Spleen (tissue), 11 donors: ENCODE measurements around the gene PLAAT5. TPM values are rescaled to one million over a fixed set of nuclear protein-coding genes. Genes with fewer than 3 reads are reported as not detected.

ENCODE experiments used
- DNase-seq: peaks from one replicate; pipeline ENCODE4 v3.0.0-alpha.2; 2020
- H3K27ac ChIP-seq, 8 donors: fragments of 200-600 bp; sonication (generic) in 7 of 8; 1 replicate in 4 of 8; 2 replicates in 4 of 8; pipeline versions ENCODE4 v1.5.0 to v1.8.0; 2016 to 2021; ENCODE audit warnings: inconsistent platforms in 4 of 8, mild to moderate bottlenecking in 4 of 8, moderate library complexity in 1 of 8
- H3K27me3 ChIP-seq, 7 donors: fragments of 200-600 bp; sonication (generic) in 6 of 7; replicated peaks in 1 of 7; 1 replicate in 4 of 7; 2 replicates in 3 of 7; pipeline versions ENCODE4 v1.5.0 to v1.8.0; 2016 to 2021; ENCODE audit warnings: inconsistent platforms in 3 of 7, mild to moderate bottlenecking in 1 of 7
- H3K36me3 ChIP-seq, 6 donors: fragments of 200-600 bp; sonication (generic) in 5 of 6; 1 replicate in 4 of 6; 2 replicates in 2 of 6; pipeline versions ENCODE4 v1.5.0 to v1.8.0; 2016 to 2021; ENCODE audit warnings: inconsistent platforms in 2 of 6
- H3K4me1 ChIP-seq, 6 donors: fragments of 200-600 bp; sonication (generic) in 5 of 6; 1 replicate in 3 of 6; 2 replicates in 3 of 6; pipeline versions ENCODE4 v1.5.0 to v1.8.0; 2016 to 2021; ENCODE audit warnings: inconsistent platforms in 3 of 6
- H3K4me3 ChIP-seq, 8 donors: fragments of 200-600 bp; sonication (generic) in 7 of 8; 1 replicate in 4 of 8; 2 replicates in 4 of 8; pipeline versions ENCODE4 v1.5.0 to v1.8.0; 2016 to 2021; ENCODE audit warnings: inconsistent platforms in 4 of 8, mild to moderate bottlenecking in 4 of 8, moderate library complexity in 2 of 8
- H3K9me3 ChIP-seq, 8 donors: fragments of 200-600 bp; sonication (generic) in 7 of 8; 1 replicate in 4 of 8; 2 replicates in 4 of 8; pipeline versions ENCODE4 v1.5.0 to v1.8.0; 2016 to 2021; ENCODE audit warnings: inconsistent platforms in 4 of 8
- CTCF ChIP-seq, 11 experiments: fragments of 200-600 bp in 7 of 11; fragments of 450-650 bp in 4 of 11; sonication (generic) in 4 of 11; IDR thresholded peaks in 8 of 11; conservative IDR thresholded peaks in 3 of 11; 1 replicate in 7 of 11; 2 replicates in 4 of 11; pipeline versions ENCODE4 v1.4.0 to v1.8.0; 2016 to 2021; ENCODE audit warnings: antibody characterized with exemption in 11 of 11, inconsistent platforms in 4 of 11, mild to moderate bottlenecking in 1 of 11
- POLR2A ChIP-seq, 3 donors: fragments of 450-650 bp; IDR thresholded peaks; one replicate each; pipeline ENCODE4 v1.5.1; 2017; ENCODE audit warnings: antibody characterized with exemption in 3 of 3, mild to moderate bottlenecking in 1 of 3
- POLR2AphosphoS5 ChIP-seq, 3 donors: sonication (generic); formaldehyde crosslinking; IDR thresholded peaks; one replicate each; pipeline ENCODE4 v1.5.1; 2017; ENCODE audit warnings: antibody characterized with exemption in 3 of 3
- WGBS, 5 donors: extraction: QIAGEN DNeasy Blood & Tissue Kit in 3 of 5; methylation state at CpG; one replicate each; pipeline versions ENCODE4 v1.1.5 to v1.1.7; 2013 to 2018; 5-methylcytosine and 5-hydroxymethylcytosine counted together
- intact Hi-C: fragments of 100-400 bp; cut with DNase I; formaldehyde crosslinking; loops from one replicate; pipeline ENCODE4 v1.15.0; 2023; ENCODE audit warnings: low total_unique reads
- polyA plus RNA-seq, 3 donors: library from polyadenylated mRNA; stranded (reverse); fragments of 200-250 nt; gene quantifications; one replicate each; pipeline ENCODE4 v1.2.1, GENCODE V29; 2013
- total RNA-seq, 7 donors: library from RNA; depleted of rRNA in 3 of 7; stranded (reverse); fragments of >200 nt in 3 of 7; fragmentation: NEBNext Ultra II Directional in 4 of 7; extraction: Animal tissue kit (Norgen Biotek cat#: 25700) in 4 of 7; gene quantifications; one replicate each; pipeline versions ENCODE4 v1.1.0 to v1.2.1, GENCODE V29; 2016 to 2021
- donor health status: healthy with polysubstance abuse.
- donor health status: DM: no; HTN: no; CAD: no; lungs with moderate emphysema.
- donor health status: DM: no; HTN: no; CAD: no.
- donor health status: Bipolar disorder and iron deficiency.
- donor health status: healthy.
- donor health status: DM: no; HTN: no; CAD: no.
- donor health status: DM: yes; HTN: yes; CAD: no.

PLAAT5 gene
- total and polyA plus RNA-seq, 10 donors = 0.10 to 0.54 (median 0.24) TPM; not detected in 4

GRCh38 chr11:63448646-63449045, 42.3 kb downstream of the PLAAT5 start:
- H3K36me3 ChIP-seq = no peaks in the 10 kb centered on the region

GRCh38 chr11:63445720-63446119, 45.2 kb downstream of the PLAAT5 start:
- DNase-seq = no peak
- no peaks in the 10 kb centered on the region for H3K4me1 ChIP-seq
- intact Hi-C loops = no loop called here
- no peak overlapping the region for H3K27ac ChIP-seq
- no peaks in the 10 kb centered on the region for H3K36me3 ChIP-seq
- no peak for TF ChIP-seq CTCF (IDR thresholded peaks at IDR 0.05 in 8 of 11, conservative IDR thresholded peaks at IDR 0.05 in 3 of 11)
- TF ChIP-seq POLR2AphosphoS5 (IDR thresholded peaks at IDR 0.05) = no peak
- no peak for TF ChIP-seq POLR2A (IDR thresholded peaks at IDR 0.05)
- no peak overlapping the region for H3K4me3 ChIP-seq
- H3K9me3 ChIP-seq = peaks cover 0 to 7% (median 0%) of the 10 kb centered on the region in 8 donors
- no peaks in the 10 kb centered on the region for H3K27me3 ChIP-seq

More at GRCh38 chr11:63448646-63449045, 42.3 kb downstream of the PLAAT5 start:
- Histone ChIP-seq H3K27me3 (no peaks in the 10 kb centered on the region), H3K27ac (no peak overlapping the region), H3K9me3 (no peaks in the 10 kb centered on the region), H3K4me3 (no peak overlapping the region), H3K4me1 (no peaks in the 10 kb centered on the region)
- TF ChIP-seq POLR2A (IDR thresholded peaks at IDR 0.05) (no peak), CTCF (IDR thresholded peaks at IDR 0.05 in 8 of 11, conservative IDR thresholded peaks at IDR 0.05 in 3 of 11) (no peak), POLR2AphosphoS5 (IDR thresholded peaks at IDR 0.05) (no peak)
- no peak for DNase-seq
- intact Hi-C loops = no loop called here
- 5 to 19% (median 7%) methylated on average over 1 of the region's 1 CpG for whole genome bisulfite sequencing, 5 donors

GRCh38 chr11:63445118-63445517, 45.8 kb downstream of the PLAAT5 start:
- H3K36me3 ChIP-seq = no peaks in the 10 kb centered on the region
- no peaks in the 10 kb centered on the region for H3K27me3 ChIP-seq
- no peak overlapping the region for H3K4me3 ChIP-seq
- no peak overlapping the region for H3K27ac ChIP-seq
- no peak for TF ChIP-seq CTCF (IDR thresholded peaks at IDR 0.05 in 8 of 11, conservative IDR thresholded peaks at IDR 0.05 in 3 of 11)
- TF ChIP-seq POLR2A (IDR thresholded peaks at IDR 0.05) = no peak
- TF ChIP-seq POLR2AphosphoS5 (IDR thresholded peaks at IDR 0.05) = no peak
- DNase-seq = no peak
- H3K4me1 ChIP-seq = no peaks in the 10 kb centered on the region
- H3K9me3 ChIP-seq = peaks cover 0 to 7% (median 0%) of the 10 kb centered on the region in 8 donors
- 60 to 87% (median 79%) methylated on average over 2 of the region's 2 CpGs for WGBS, 5 donors
- intact Hi-C loops = no loop called here

GRCh38 chr11:63444160-63444559, 46.8 kb downstream of the PLAAT5 start:
- no peaks in the 10 kb centered on the region for H3K36me3 ChIP-seq
- 53 to 85% (median 79%) methylated on average over 2 of the region's 2 CpGs for WGBS, 5 donors
- H3K9me3 ChIP-seq = peaks cover 0 to 7% (median 0%) of the 10 kb centered on the region in 8 donors
- intact Hi-C loops = no loop called here
- TF ChIP-seq CTCF (IDR thresholded peaks at IDR 0.05 in 8 of 11, conservative IDR thresholded peaks at IDR 0.05 in 3 of 11) = no peak
- no peak for TF ChIP-seq POLR2A (IDR thresholded peaks at IDR 0.05)
- TF ChIP-seq POLR2AphosphoS5 (IDR thresholded peaks at IDR 0.05) = no peak
- no peaks in the 10 kb centered on the region for H3K4me1 ChIP-seq
- no peaks in the 10 kb centered on the region for H3K27me3 ChIP-seq
- no peak for DNase-seq
- H3K4me3 ChIP-seq = no peak overlapping the region
- H3K27ac ChIP-seq = no peak overlapping the region
